ENCODE data around the gene PLEKHH2.
"Not testable (repeated sequence)": the region's sequence is repeated elsewhere in the genome, so short reads cannot be mapped to it uniquely, and the experiment has no call there.

The PLEKHH2 gene

GRCh38 chr2:43637030-43637803 lies at the start of gene PLEKHH2:
TSS of gene PLEKHH2 (plus strand) at chr2:43637260. CDS start at chr2:43644674, 7,414 bp downstream.
- Histone ChIP-seq H3K27me3 (ENCODE audit: control insufficient read depth, insufficient read depth, low read length) (peaks cover 20% of the 10 kb centered on the region), H3K9ac (ENCODE audit: low read depth, low read length) (no peak within 1 kb of the TSS), H3K4me1 (ENCODE audit: control insufficient read depth, insufficient read depth, low read length) (peaks cover 12% of the 10 kb centered on the region; the same call in 1 of the 2 replicates), H3K27ac (ENCODE audit: low read depth, low read length) (no peak within 1 kb of the TSS), H3K36me3 (ENCODE audit: control insufficient read depth, insufficient read depth, low read length) (no peaks in the 10 kb centered on the region), H3K4me3 (ENCODE audit: low read depth, low read length) (peak within 1 kb of the TSS; percentile 79), H3K9me3 (ENCODE audit: control insufficient read depth, insufficient read depth, low read length) (no peaks in the 10 kb centered on the region)

GRCh38 chr2:43592443-43592842 lies 44.6 kb upstream of the PLEKHH2 start:
- H3K4me3 ChIP-seq (ENCODE audit: low read depth, low read length) = no peak overlapping the region
- no peaks in the 10 kb centered on the region for H3K9me3 ChIP-seq (ENCODE audit: control insufficient read depth, insufficient read depth, low read length)
- no peak overlapping the region for H3K9ac ChIP-seq (ENCODE audit: low read depth, low read length)
- no peak overlapping the region for H3K27ac ChIP-seq (ENCODE audit: low read depth, low read length)
- peaks cover 5% of the 10 kb centered on the region; the same call in 1 of the 2 replicates for H3K4me1 ChIP-seq (ENCODE audit: control insufficient read depth, insufficient read depth, low read length)
- H3K36me3 ChIP-seq (ENCODE audit: control insufficient read depth, insufficient read depth, low read length) = peaks cover 45% of the 10 kb centered on the region
- H3K27me3 ChIP-seq (ENCODE audit: control insufficient read depth, insufficient read depth, low read length) = no peaks in the 10 kb centered on the region

GRCh38 chr2:43593254-43593653 lies 43.8 kb upstream of the PLEKHH2 start:
- Histone ChIP-seq H3K4me3 (ENCODE audit: low read depth, low read length) (no peak overlapping the region), H3K27ac (ENCODE audit: low read depth, low read length) (no peak overlapping the region), H3K27me3 (ENCODE audit: control insufficient read depth, insufficient read depth, low read length) (no peaks in the 10 kb centered on the region), H3K9ac (ENCODE audit: low read depth, low read length) (no peak overlapping the region), H3K36me3 (ENCODE audit: control insufficient read depth, insufficient read depth, low read length) (peaks cover 38% of the 10 kb centered on the region), H3K9me3 (ENCODE audit: control insufficient read depth, insufficient read depth, low read length) (no peaks in the 10 kb centered on the region), H3K4me1 (ENCODE audit: control insufficient read depth, insufficient read depth, low read length) (peaks cover 5% of the 10 kb centered on the region; the same call in 1 of the 2 replicates)

- H3K27ac ChIP-seq (ENCODE audit: low read depth, low read length) = no peak overlapping the region
- H3K4me1 ChIP-seq (ENCODE audit: control insufficient read depth, insufficient read depth, low read length) = peaks cover 5% of the 10 kb centered on the region; the same call in 1 of the 2 replicates
Measured at GRCh38 chr2:43594875-43595274, 42.2 kb upstream of the PLEKHH2 start.

GRCh38 chr2:43595603-43596412 lies 41.3 kb upstream of the PLEKHH2 start, which contains the start of gene THADA:
TSS of gene THADA (minus strand) at chr2:43596038. CDS start at chr2:43592392, 3,646 bp downstream.
- Histone ChIP-seq H3K4me3 (ENCODE audit: low read depth, low read length) (peak within 1 kb of the TSS; percentile 90), H3K9me3 (ENCODE audit: control insufficient read depth, insufficient read depth, low read length) (no peaks in the 10 kb centered on the region), H3K9ac (ENCODE audit: low read depth, low read length) (peak within 1 kb of the TSS; percentile 84), H3K27me3 (ENCODE audit: control insufficient read depth, insufficient read depth, low read length) (no peaks in the 10 kb centered on the region), H3K27ac (ENCODE audit: low read depth, low read length) (peak within 1 kb of the TSS; percentile 90), H3K4me1 (ENCODE audit: control insufficient read depth, insufficient read depth, low read length) (peaks cover 5% of the 10 kb centered on the region; the same call in 1 of the 2 replicates), H3K36me3 (ENCODE audit: control insufficient read depth, insufficient read depth, low read length) (peaks cover 14% of the 10 kb centered on the region)

More at GRCh38 chr2:43594875-43595274, 42.2 kb upstream of the PLEKHH2 start:
- no peaks in the 10 kb centered on the region for H3K27me3 ChIP-seq (ENCODE audit: control insufficient read depth, insufficient read depth, low read length)
- no peak overlapping the region; the same call in 1 of the 2 replicates for H3K9ac ChIP-seq (ENCODE audit: low read depth, low read length)
- H3K36me3 ChIP-seq (ENCODE audit: control insufficient read depth, insufficient read depth, low read length) = peaks cover 22% of the 10 kb centered on the region
- H3K9me3 ChIP-seq (ENCODE audit: control insufficient read depth, insufficient read depth, low read length) = no peaks in the 10 kb centered on the region
- peak overlapping the region; percentile 90 for H3K4me3 ChIP-seq (ENCODE audit: low read depth, low read length)

- not testable (repeated sequence) for H3K36me3 ChIP-seq (ENCODE audit: control insufficient read depth, insufficient read depth, low read length); H3K27me3 ChIP-seq (ENCODE audit: control insufficient read depth, insufficient read depth, low read length); H3K4me3 ChIP-seq (ENCODE audit: low read depth, low read length); H3K4me1 ChIP-seq (ENCODE audit: control insufficient read depth, insufficient read depth, low read length); H3K9me3 ChIP-seq (ENCODE audit: control insufficient read depth, insufficient read depth, low read length); H3K9ac ChIP-seq (ENCODE audit: low read depth, low read length); H3K27ac ChIP-seq (ENCODE audit: low read depth, low read length)
Measured at GRCh38 chr2:43600596-43600995, 36.5 kb upstream of the PLEKHH2 start.

GRCh38 chr2:43604674-43605073 lies 32.4 kb upstream of the PLEKHH2 start:
- no peaks in the 10 kb centered on the region for H3K36me3 ChIP-seq (ENCODE audit: control insufficient read depth, insufficient read depth, low read length)
- H3K4me1 ChIP-seq (ENCODE audit: control insufficient read depth, insufficient read depth, low read length) = peaks cover 5% of the 10 kb centered on the region; the same call in 1 of the 2 replicates
- H3K4me3 ChIP-seq (ENCODE audit: low read depth, low read length) = no peak overlapping the region
- H3K27ac ChIP-seq (ENCODE audit: low read depth, low read length) = no peak overlapping the region
- no peaks in the 10 kb centered on the region for H3K9me3 ChIP-seq (ENCODE audit: control insufficient read depth, insufficient read depth, low read length)
- no peak overlapping the region for H3K9ac ChIP-seq (ENCODE audit: low read depth, low read length)
- no peaks in the 10 kb centered on the region for H3K27me3 ChIP-seq (ENCODE audit: control insufficient read depth, insufficient read depth, low read length)

- no peaks in the 10 kb centered on the region for H3K36me3 ChIP-seq (ENCODE audit: control insufficient read depth, insufficient read depth, low read length)
Measured at GRCh38 chr2:43605079-43605655, 31.9 kb upstream of the PLEKHH2 start.

GRCh38 chr2:43605851-43606250 lies 31.2 kb upstream of the PLEKHH2 start:
- peaks cover 5% of the 10 kb centered on the region; the same call in 1 of the 2 replicates for H3K4me1 ChIP-seq (ENCODE audit: control insufficient read depth, insufficient read depth, low read length)
- no peak overlapping the region for H3K4me3 ChIP-seq (ENCODE audit: low read depth, low read length)
- H3K36me3 ChIP-seq (ENCODE audit: control insufficient read depth, insufficient read depth, low read length) = no peaks in the 10 kb centered on the region
- no peak overlapping the region for H3K9ac ChIP-seq (ENCODE audit: low read depth, low read length)
- H3K27ac ChIP-seq (ENCODE audit: low read depth, low read length) = no peak overlapping the region
- H3K27me3 ChIP-seq (ENCODE audit: control insufficient read depth, insufficient read depth, low read length) = no peaks in the 10 kb centered on the region
- no peaks in the 10 kb centered on the region for H3K9me3 ChIP-seq (ENCODE audit: control insufficient read depth, insufficient read depth, low read length)

More at GRCh38 chr2:43605079-43605655, 31.9 kb upstream of the PLEKHH2 start:
- Histone ChIP-seq H3K9ac (ENCODE audit: low read depth, low read length) (no peak overlapping the region), H3K9me3 (ENCODE audit: control insufficient read depth, insufficient read depth, low read length) (no peaks in the 10 kb centered on the region), H3K4me3 (ENCODE audit: low read depth, low read length) (no peak overlapping the region), H3K27ac (ENCODE audit: low read depth, low read length) (no peak overlapping the region), H3K4me1 (ENCODE audit: control insufficient read depth, insufficient read depth, low read length) (peaks cover 5% of the 10 kb centered on the region; the same call in 1 of the 2 replicates), H3K27me3 (ENCODE audit: control insufficient read depth, insufficient read depth, low read length) (no peaks in the 10 kb centered on the region)

GRCh38 chr2:43609290-43609918 lies 27.7 kb upstream of the PLEKHH2 start:
- H3K9ac ChIP-seq (ENCODE audit: low read depth, low read length) = no peak overlapping the region
- H3K4me3 ChIP-seq (ENCODE audit: low read depth, low read length) = no peak overlapping the region
- no peaks in the 10 kb centered on the region for H3K36me3 ChIP-seq (ENCODE audit: control insufficient read depth, insufficient read depth, low read length)
- peaks cover 5% of the 10 kb centered on the region; the same call in 1 of the 2 replicates for H3K4me1 ChIP-seq (ENCODE audit: control insufficient read depth, insufficient read depth, low read length)
- no peaks in the 10 kb centered on the region for H3K27me3 ChIP-seq (ENCODE audit: control insufficient read depth, insufficient read depth, low read length)
- H3K9me3 ChIP-seq (ENCODE audit: control insufficient read depth, insufficient read depth, low read length) = no peaks in the 10 kb centered on the region
- no peak overlapping the region for H3K27ac ChIP-seq (ENCODE audit: low read depth, low read length)
